Body of pancreas (tissue), 4 donors: ENCODE data around the gene FOXP1. TPM values are rescaled to one million over a fixed set of nuclear protein-coding genes. Genes with fewer than 3 reads are reported as not detected.

Experiments
- ATAC-seq: fragments of 150-250 bp; one replicate; pipeline ENCODE4 v1.9.1; 2016
- DNase-seq, 4 donors: peaks; one replicate each; pipeline ENCODE4 v3.0.0-alpha.2; 2019
- H3K27ac ChIP-seq, 4 donors: fragments of 200-600 bp; sonication (generic); 1 replicate in 3 of 4; 2 replicates in 1 of 4; pipeline versions ENCODE4 v1.5.1 to v1.6.1; 2016 to 2019; ENCODE audit warnings: mild to moderate bottlenecking in 1 of 4, mixed read lengths in 1 of 4, moderate library complexity in 1 of 4
- H3K27me3 ChIP-seq, 2 donors: fragments of 200-600 bp; sonication (generic); one replicate each; pipeline ENCODE4 v1.6.0; 2016; ENCODE audit warnings: mild to moderate bottlenecking in 1 of 2
- H3K36me3 ChIP-seq, 2 donors: fragments of 200-600 bp; sonication (generic); replicated peaks in 1 of 2; 2 replicates each; pipeline ENCODE4 v1.5.1; 2016; ENCODE audit warnings: low read depth in 2 of 2; ENCODE audit not compliant: insufficient read depth in 1 of 2
- H3K4me1 ChIP-seq: fragments of 200-600 bp; sonication (generic); one replicate; pipeline ENCODE4 v1.6.0; 2016
- H3K4me3 ChIP-seq, 2 donors: fragments of 200-600 bp; sonication (generic); 1 replicate in 1 of 2; 2 replicates in 1 of 2; pipeline ENCODE4 v1.5.1; 2016 to 2019
- H3K9me3 ChIP-seq, 3 donors: fragments of 200-600 bp; sonication (generic); 1 replicate in 2 of 3; 2 replicates in 1 of 3; pipeline ENCODE4 v1.5.1; 2016
- POLR2A ChIP-seq, 3 donors: fragments of 450-650 bp; IDR thresholded peaks; one replicate each; pipeline ENCODE4 v1.6.1; 2016; ENCODE audit warnings: antibody characterized with exemption in 3 of 3, mild to moderate bottlenecking in 2 of 3
- WGBS, 2 donors: methylation state at CpG; one replicate each; pipeline ENCODE4 v1.1.5; 2017; 5-methylcytosine and 5-hydroxymethylcytosine counted together
- intact Hi-C: fragments of 100-400 bp; cut with DNase I; formaldehyde crosslinking; loops from one replicate; pipeline ENCODE4 v1.15.1; 2023
- total RNA-seq, 2 donors: library from RNA; depleted of rRNA; stranded (reverse); fragments of >200 nt; gene quantifications; one replicate each; pipeline ENCODE4 v1.1.0, GENCODE V29; 2016
- TF ChIP-seq, protein P1 (sequence below), 7 experiments: fragments of 450-650 bp in 4 of 7; fragments of 200-600 bp in 3 of 7; sonication (generic) in 3 of 7; IDR thresholded peaks; one replicate each; pipeline ENCODE4 v1.5.1; 2016 to 2019; ENCODE audit warnings: antibody characterized with exemption in 7 of 7

FOXP1 gene
- total RNA-seq, 2 donors from 2014 or later: 85.7 to 86.1 TPM

DNA sequence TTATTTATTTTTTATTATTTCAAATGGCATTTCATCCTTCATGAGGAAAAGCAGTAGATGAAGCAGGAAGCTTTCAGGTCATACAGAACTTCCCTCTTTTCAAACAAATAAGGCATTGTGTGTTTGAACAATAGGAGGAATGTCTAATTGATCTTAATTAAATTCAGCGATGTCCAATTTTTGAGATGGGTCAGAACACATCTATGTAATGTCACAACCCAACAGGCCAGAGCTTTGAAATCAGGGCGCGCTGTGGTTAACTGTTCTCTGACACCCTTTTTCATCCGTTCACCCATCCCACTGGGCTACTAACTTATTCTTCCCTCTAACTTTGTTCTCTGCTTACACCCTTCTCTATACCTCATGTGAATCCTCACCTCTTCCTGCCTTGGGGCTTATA lies 510.5 kb downstream of the FOXP1 start:
- DNase-seq (no peak), ATAC-seq (no peak)
- 74 to 84% methylated on average over 4 of the region's 4 CpGs for WGBS, 2 donors
- intact Hi-C loops: no loop called here
- Histone ChIP-seq H3K4me3 (no peak overlapping the region), H3K9me3 (no peaks in the 10 kb centered on the region), H3K4me1 (peaks cover 26% of the 10 kb centered on the region), H3K27ac (no peak overlapping the region), H3K27me3 (no peaks in the 10 kb centered on the region), H3K36me3 (no peaks in the 10 kb centered on the region)
- no peak for TF ChIP-seq POLR2A (IDR thresholded peaks at IDR 0.05)
- TF ChIP-seq, protein P1, sequence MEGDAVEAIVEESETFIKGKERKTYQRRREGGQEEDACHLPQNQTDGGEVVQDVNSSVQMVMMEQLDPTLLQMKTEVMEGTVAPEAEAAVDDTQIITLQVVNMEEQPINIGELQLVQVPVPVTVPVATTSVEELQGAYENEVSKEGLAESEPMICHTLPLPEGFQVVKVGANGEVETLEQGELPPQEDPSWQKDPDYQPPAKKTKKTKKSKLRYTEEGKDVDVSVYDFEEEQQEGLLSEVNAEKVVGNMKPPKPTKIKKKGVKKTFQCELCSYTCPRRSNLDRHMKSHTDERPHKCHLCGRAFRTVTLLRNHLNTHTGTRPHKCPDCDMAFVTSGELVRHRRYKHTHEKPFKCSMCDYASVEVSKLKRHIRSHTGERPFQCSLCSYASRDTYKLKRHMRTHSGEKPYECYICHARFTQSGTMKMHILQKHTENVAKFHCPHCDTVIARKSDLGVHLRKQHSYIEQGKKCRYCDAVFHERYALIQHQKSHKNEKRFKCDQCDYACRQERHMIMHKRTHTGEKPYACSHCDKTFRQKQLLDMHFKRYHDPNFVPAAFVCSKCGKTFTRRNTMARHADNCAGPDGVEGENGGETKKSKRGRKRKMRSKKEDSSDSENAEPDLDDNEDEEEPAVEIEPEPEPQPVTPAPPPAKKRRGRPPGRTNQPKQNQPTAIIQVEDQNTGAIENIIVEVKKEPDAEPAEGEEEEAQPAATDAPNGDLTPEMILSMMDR (IDR thresholded peaks at IDR 0.05): no peak

DNA sequence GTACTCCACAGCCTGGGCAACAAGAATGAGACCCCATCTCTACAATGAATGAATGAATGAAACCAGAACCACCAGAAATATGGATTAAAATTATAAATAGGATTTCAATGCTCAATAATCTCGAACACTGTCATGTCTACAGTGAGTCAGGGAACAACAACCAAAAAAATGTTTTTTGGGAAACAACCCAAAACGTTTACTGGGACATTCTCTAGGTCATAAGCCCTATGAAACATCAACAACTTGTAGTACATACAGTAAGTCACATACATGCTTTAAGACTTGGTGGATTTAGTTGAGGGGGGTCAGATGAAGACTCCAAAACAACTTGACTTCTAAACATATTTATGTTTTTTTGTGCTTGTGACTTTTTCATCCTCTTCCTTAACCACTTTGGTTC lies 511.2 kb downstream of the FOXP1 start:
- H3K27me3 ChIP-seq: no peaks in the 10 kb centered on the region
- intact Hi-C loops: no loop called here
- ATAC-seq (no peak), DNase-seq (no peak)
- WGBS, 2 donors: 51 to 65% methylated on average over 2 of the region's 2 CpGs
- H3K9me3 ChIP-seq: no peaks in the 10 kb centered on the region
- no peak overlapping the region for H3K4me3 ChIP-seq
- peaks cover 26% of the 10 kb centered on the region for H3K4me1 ChIP-seq
- no peaks in the 10 kb centered on the region for H3K36me3 ChIP-seq
- TF ChIP-seq POLR2A (IDR thresholded peaks at IDR 0.05): no peak
- TF ChIP-seq, protein P1 (IDR thresholded peaks at IDR 0.05): no peak
- H3K27ac ChIP-seq: no peak overlapping the region

DNA sequence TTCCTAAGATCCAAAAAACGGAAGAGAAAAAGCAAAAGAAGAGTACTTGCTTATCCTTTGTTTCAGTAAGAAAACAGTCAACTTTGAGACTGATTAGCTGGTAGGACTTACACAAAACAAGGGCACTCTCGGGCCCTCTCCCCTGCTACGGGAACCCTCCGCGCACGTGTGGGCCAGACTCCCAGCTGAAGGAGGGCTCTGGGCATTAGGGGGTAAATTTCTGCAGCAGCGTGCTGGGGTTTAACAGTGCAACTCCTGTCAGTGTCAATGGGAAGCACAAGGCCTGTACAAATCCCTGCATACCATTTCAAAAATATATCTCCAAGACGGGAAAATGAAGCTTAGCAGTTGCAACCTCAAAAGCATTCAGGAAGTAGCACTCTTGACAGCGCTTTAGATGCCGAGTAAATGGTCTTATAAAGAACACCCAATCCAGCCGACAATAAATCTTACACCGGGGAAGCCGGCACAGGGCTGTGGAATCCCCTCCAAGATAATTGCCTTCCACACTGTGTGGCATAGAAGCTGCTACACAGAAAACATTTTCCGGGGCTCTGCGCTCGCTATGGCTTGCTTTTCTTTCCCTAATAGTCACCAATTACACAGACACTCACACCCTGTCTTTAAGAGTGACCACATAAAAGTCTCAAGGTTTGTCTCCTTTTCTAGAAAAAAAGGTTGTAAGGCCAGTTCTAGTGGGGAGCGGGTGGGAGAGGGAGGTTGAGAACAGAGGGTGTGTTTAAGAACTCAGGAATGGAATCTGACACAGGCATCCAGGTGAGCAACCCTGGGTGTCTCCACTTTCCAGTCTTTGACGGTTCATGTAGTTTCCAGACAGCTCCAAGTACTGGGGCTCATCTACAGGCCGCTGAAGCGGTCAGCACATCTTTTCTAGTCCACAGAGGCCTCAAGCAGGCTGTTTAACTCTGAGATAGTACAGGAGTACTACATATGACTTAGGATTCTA lies 512.7 kb downstream of the FOXP1 start:
- H3K36me3 ChIP-seq: no peaks in the 10 kb centered on the region
- DNase-seq (no peak), ATAC-seq (no peak)
- no peaks in the 10 kb centered on the region for H3K9me3 ChIP-seq
- no peaks in the 10 kb centered on the region for H3K27me3 ChIP-seq
- intact Hi-C loops: no loop called here
- peaks cover 33% of the 10 kb centered on the region for H3K4me1 ChIP-seq
- no peak for TF ChIP-seq POLR2A (IDR thresholded peaks at IDR 0.05)
- TF ChIP-seq, protein P1 (IDR thresholded peaks at IDR 0.05): no peak
- 80 to 90% methylated on average over 20 of the region's 20 CpGs for WGBS, 2 donors
- H3K27ac ChIP-seq: no peak overlapping the region
- H3K4me3 ChIP-seq: no peak overlapping the region

DNA sequence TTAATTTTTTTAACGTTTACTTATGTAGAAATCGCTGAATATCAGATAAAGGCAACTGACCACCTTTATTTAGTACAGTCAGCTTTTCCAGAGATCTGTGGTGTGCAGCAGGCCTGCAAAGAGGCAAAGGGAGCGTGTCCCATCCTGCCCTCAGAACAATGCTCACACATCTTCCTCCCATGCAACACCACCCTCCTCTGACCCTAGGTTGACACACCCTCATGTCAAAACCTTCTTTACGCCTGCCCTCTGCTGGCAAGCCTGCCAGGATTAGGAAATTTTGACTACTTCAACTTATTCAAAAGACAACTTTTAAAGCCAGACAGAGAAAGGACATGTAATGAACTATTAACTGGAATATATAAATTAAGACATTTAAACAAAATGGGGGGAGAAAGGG lies 513.7 kb downstream of the FOXP1 start:
- H3K27ac ChIP-seq: no peak overlapping the region

More for the DNA sequence above, 513.7 kb downstream of the FOXP1 start:
- 45 to 56% methylated on average over 4 of the region's 4 CpGs for WGBS, 2 donors
- ATAC-seq (no peak), DNase-seq (peak in 3 of 4 donors; percentile 39 to 55 (median 54))
- Histone ChIP-seq H3K27me3 (no peaks in the 10 kb centered on the region), H3K4me3 (no peak overlapping the region), H3K9me3 (no peaks in the 10 kb centered on the region), H3K36me3 (no peaks in the 10 kb centered on the region), H3K4me1 (peaks cover 33% of the 10 kb centered on the region)
- intact Hi-C loops: no loop called here
- no peak for TF ChIP-seq POLR2A (IDR thresholded peaks at IDR 0.05)
- TF ChIP-seq, protein P1 (IDR thresholded peaks at IDR 0.05): peak in 6 of 7 experiments; percentile 7 to 47 (median 30)
